ENCODE results near the gene NR2F6.

Gene NR2F6

DNA sequence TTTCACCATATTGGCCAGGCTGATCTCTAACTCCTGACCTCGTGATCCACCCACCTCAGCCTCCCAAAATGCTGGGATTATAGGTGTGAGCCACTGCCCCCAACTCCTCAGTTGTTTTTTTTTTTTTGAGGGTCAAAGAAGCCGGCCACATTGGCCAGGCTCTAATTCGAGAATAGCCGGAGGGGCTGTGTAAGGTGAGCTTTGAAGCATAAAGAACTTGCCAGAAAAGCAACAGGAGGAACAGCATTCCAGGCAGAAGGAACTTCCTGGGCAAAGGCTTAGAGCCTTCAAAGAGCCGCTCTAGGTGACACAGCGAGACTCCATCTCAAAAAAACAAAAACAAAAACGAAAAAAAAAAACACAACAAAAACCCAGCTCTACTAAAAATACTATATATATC is 20.3 kb upstream of the NR2F6 start:
- in situ Hi-C loops (cut with MboI; ENCODE audit: low sequenced_read_pairs): no loop called here

DNA sequence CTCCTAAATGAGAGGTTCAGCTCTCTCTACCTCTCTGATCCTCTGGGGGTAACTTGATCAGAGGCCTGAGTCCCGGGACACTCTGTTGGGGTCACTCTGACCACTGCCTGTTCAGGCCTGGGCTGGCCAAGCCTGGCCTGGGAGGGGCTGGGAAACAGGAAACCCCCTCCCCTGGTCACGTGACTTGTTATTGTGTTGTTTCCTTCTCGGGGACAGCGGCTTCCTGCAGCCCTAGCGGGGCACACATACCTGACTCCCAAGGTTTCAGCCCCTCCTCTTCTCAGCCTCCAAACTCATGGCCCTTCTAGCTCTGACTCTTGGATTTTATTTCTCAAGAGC is 18.9 kb upstream of the NR2F6 start, which contains the start of gene USHBP1:
Gene USHBP1, minus strand, starts transcription at position 105 of the 339 bp plus-strand sequence. CDS start 446 bp downstream, outside the sequence.
- in situ Hi-C loops (cut with MboI; ENCODE audit: low sequenced_read_pairs): no loop called here

DNA sequence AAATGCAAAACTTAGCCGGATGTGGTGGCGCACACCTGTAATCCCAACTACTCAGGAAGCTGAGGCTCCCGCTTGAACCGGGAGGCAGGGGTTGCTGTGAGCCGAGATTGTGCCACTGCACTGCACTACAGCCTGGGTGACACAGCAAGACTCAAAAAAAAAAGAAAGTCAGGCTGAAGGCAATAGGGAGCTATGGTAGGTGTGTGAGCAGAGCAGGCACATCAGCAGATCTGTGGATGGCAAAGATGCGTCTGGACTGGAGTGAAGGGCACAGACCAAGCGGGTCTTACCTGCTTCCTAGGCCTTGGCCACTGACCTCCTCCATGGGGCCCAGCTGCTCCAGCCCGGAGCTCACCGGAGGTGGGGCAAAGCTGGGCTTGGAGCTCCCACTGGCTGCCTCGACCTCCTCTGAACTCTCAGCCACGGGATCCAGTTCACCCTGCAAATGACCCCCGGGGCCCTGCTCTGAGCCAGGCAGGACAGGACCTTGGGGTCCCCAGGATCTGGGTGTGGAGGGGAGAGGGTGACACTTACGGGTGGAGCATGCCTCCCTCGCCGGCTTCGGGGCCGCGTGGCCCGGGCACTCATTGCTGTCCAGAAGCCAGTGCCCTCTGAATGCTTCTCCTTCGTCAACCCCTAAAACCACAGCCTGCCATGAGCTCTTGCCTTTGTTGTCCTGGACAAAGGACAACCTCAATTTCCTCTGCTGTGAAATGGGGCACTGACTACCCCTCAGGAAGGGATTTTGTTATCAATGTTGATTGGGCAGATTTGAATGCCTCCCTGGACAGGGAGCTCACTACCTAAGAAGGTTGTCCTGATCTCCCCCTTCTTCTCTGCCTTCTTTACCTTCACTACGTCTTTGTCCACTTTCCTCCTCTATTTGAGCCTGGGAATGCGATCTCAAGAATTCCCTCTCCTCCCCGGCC is 18.3 kb upstream of the NR2F6 start:
- in situ Hi-C loops (cut with MboI; ENCODE audit: low sequenced_read_pairs): no loop called here

DNA sequence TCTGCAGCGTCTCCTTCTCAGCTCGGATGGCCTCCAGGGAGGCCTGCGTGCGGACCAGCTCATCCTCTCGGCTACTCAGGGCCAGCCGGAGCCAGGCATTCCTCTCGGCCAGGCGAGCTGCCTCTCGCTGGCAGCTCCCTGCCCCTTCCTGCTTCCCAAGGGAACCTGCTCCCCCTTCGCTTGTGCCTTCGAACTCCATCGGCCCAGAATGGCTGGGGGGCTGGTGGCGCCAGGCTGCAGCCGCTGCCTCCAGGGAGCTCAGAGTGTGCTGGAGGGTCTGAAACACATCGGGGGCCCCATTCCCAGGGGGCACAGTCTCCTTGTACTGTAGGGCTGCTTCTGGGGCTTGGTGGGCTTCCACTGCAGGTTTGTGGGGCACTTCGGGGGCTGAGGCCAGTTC is 16.8 kb upstream of the NR2F6 start:
- in situ Hi-C loops (cut with MboI; ENCODE audit: low sequenced_read_pairs): no loop called here

DNA sequence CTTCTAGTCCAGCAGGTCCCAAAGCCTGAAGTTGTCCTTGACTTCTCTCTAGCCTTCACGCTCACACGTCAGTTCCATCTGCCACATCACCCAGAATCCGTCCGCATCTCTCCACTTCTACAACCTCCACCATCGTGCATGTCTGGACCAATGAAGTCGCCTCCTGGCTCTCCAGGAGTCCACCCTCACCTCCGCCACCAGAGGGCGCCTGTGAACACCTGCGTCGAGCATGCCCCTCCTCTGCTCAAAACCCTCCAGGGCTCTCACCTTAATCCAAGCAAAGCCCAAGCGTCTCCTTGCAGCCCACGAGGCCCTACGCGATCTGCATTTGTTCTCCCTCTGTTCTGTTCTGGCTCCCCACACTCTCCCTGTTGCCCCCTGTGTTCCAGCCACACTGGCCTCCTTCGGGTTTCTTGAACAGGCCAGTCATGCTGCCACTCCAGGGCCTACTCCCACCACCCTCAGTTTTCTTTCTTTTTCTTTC is 15.2 kb upstream of the NR2F6 start:
- in situ Hi-C loops (cut with MboI; ENCODE audit: low sequenced_read_pairs): no loop called here

DNA sequence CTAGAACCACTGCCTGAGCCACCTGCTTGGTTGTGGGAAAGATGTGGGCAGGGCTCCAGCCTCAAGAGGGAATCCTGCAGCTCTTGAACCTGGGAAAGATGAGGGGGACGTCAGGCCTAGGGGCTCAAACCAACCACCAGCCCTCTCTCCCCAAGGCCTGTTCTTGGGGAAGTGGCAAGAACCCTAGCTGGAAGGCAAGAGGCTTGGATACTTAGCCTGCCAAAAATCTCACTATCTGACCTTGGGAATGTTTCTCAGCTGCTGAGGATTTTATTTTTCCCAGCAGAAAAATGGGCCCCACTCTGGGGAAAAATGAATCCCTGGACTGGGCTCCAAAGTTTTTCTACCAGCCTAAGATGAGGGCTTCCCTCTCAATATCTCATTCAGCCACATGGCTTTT is 14.2 kb upstream of the NR2F6 start:
- in situ Hi-C loops (cut with MboI; ENCODE audit: low sequenced_read_pairs): no loop called here

DNA sequence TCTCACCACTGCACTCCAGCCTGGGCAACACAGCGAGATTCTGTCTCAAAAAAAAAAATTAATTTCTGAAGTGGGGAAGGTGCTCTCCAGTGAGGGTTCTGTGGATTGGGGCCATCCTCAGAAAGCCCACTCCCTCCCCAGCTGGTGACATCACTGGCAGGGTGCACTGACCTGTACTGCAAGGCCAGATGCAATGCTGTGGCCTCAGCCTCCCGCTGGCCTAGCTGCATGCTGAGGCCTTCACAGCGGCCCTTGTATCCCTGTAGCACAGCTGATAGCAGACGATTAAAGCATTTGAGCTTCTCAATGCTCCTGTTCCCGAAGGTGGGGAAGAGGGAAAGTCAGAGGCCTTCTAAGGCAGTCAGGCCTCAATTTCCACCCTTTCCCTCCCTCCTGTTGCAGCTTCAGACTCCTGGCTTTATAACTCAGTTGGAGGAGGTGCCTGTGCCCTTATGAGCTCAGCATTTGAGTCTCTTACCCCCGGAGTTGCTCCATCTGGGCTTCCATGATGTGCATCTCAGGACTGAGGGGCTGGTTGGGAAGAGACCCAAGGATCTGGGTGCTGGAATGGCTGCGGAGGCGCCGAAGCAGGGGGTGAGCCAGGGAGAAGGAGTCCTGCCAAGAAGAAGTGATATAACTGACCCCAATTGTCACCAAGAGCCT is 13.5 kb upstream of the NR2F6 start:
- in situ Hi-C loops (cut with MboI; ENCODE audit: low sequenced_read_pairs): no loop called here

DNA sequence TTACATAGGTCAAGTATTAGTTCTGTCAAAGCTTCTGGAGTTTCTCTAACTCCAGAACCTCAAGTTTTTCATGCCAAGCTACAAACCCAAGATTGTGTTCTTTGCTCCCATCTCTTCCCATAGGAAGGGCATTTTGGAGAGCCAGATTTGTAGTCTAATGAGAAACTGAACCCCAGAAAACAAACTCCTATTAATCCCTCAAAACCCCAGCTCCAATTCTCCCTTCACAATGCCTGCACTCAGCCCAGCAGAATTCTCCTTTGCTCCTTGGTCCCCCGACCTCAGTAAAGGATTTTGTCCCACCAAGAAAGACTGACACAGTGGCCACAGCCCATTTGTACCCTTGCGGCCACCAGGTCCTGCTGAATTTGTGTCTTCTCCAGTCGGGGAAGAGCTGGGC is 10.4 kb upstream of the NR2F6 start:
- in situ Hi-C loops (cut with MboI; ENCODE audit: low sequenced_read_pairs): no loop called here

DNA sequence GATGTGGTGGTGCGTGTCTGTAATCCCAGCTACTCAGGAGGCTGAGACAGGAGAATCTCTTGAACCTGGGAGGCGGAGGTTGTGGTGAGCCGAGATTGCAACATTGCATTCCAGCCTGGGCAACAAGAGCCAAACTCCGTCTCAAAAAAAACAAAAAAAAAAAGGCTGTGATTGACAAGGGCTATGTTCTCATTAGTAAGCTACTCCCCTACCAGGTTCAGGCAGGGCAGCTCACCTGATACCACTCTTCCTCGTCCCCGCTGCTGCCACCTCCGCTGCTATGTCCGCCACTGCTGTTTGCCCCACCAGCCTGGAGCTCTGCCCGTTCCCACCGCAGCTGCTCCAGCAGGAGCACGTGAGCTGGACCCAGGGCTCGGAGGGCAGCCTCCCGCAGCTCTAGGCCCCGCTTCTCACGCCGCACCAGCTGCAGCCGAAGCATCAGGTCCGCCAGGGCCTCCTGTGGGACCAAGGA is 9.5 kb upstream of the NR2F6 start:
- in situ Hi-C loops (cut with MboI; ENCODE audit: low sequenced_read_pairs): no loop called here

DNA sequence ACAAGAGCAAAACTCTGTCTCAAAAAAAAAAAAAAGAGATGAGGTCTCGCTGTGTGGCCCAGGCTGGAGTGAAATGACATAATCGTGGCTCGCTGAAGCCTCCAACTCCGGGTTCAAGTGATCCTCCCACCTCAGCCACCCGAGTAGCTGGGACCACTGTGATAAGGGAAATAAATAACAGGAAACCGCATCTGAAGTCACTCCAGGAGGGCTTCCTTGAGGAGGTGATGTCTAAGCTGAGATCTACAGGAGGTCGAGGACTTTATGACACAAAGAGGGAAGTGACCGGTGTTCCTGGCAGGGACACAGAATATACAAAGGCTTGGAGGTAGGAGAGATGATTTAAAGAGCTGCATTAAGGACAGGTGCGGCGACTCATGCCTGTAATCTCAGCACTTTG is 8.9 kb upstream of the NR2F6 start:
- in situ Hi-C loops (cut with MboI; ENCODE audit: low sequenced_read_pairs): no loop called here

DNA sequence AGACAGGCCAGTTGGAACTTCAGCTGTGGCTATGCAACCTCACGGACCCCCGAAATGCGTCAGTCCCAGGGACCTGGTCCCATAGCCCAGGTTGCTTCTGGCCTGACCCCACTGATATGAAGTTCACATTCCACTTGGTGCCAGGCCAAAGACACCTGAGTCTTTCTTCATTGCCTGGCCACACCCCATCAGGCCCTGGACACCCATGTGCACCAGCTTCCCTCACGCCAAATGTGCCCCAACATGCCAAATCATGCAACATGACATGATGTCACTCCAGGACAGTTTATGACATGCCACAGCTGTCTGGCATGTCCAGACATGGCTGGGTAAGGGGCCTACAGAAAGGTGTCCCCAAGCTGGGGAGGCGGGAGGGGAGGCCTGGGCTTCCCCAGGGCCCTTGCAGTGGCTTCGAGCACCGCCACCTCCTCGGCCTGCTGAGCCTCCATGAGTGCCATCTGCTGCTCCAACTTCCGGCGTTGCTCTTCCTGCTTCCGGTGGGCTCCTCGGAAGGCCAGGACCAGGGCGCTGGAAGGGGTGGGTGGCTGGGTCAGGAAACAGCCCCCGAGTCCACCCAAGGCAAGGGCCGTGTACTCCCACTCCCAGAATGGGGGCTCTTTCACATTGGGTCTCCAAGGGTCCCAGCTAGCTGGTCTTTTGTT is 4.3 kb upstream of the NR2F6 start:
- in situ Hi-C loops (cut with MboI; ENCODE audit: low sequenced_read_pairs): no loop called here

DNA sequence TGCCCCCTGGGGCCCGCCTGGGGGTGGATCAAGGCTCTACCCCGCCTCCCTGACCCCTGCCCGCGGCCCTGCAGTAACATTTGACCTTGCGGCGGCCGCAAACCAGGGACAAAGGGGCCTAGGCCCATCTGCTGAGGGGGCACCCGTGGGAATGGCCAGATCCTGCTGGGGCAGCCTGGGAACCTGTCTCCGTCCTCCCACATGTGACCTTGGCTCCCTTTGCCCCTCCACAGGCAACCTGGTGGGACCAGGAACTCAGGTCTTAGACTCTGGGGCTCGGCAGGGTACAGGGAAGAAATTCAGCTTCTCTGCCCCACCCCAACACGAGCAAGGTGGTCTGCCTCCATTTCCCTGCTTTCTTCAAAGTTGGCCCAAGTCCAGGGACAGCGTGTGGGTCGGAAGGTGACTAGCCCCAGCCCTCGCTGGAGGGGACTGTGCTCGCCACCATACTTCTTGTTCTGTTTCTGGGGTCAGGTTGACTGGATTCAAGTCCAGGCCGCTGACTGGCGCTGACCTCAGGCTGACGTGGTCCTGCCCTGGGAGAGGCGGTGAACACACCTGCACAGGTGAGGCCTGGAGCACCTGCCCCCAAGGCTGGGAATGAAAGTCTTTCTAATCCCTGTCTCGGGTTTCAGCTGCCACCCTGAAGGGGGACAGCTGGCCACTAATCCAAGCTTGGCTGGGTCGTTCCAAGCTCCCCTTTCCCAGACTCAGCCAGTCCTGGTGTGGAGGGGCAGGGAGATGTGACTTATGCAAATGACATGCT is 2.5 kb upstream of the NR2F6 start:
- in situ Hi-C loops (cut with MboI; ENCODE audit: low sequenced_read_pairs): no loop called here

DNA sequence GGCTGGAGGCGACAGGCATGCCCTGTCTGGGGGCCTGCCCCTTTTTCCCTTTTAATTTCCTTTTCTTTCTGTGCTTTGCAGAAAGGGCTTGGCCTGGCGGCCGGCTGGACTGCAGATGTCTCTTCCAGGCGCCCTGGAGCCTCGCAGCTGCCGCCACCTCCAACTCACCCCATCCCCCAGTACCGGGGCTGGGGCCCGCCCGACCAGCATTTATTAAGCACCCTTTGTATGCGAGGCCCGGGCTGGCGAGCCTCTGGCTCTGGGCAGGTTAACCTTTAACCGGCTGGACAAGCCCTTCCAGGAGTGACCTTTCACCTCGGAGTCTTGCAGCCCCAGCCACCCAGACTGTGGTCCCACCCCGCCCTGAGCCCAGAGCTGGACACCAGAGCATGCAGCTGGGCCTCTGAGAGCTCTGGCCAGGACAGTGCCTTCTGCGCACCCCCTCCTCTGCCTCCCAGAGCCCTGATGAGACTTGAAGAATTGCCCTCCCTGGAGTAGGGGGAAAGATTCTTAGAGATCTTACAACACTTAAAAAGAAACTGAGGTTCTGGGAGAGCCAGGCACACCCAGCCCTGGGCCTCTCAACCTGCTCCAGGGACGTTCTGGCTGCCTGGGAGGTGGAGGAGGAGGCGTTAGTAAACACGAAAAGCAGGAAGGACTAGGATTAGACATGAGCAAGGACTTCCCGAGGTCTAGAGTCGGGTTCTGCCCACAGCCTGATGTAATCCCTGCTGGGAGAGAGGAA is 1.1 kb upstream of the NR2F6 start:
- in situ Hi-C loops (cut with MboI; ENCODE audit: low sequenced_read_pairs): no loop called here

DNA sequence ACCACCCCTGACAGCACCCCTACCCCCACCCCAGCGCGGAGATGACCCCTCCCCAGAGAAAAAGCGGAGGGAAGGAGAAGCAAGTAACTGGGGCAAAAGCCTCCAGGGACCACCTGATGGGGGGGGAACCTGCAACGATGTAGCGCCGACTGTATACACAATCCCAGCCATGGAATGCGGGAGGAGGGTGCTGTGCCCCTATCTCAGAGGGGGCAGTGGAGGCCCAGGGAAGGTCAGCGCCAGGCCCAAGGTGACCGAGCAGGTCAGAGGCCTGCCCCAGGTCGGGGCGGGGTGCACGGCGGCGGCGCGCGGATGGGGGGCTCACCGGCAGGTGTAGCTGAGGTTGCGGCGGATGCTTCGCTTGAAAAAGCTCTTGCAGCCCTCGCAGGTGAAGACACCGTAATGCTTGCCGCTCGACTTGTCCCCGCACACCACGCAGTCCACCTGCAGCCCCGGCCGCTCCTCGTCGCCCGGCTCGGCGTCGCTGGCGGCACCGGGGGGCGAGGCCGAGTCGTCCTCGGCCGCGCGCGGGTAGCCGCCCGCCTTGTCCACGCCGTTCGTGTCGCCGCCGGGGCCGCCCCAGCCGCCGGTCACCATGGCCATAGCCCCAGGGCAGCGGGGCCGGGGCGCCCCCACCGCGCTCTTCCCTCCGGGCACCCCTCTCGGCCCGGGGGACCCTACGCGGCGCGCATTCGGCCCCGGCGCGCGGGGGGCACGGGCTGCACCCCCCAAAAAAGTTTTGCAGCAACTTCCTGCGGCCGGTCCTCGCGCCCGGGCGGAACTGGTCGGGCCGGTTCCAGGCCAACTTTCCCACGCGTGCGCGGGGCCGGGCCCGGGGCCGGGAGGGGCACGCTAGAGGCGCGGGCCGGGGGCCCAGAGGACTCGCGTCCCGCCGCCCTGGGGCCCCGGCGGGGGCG is 843 bp downstream of the NR2F6 start:
- in situ Hi-C loops (cut with MboI; ENCODE audit: low sequenced_read_pairs): no loop called here

DNA sequence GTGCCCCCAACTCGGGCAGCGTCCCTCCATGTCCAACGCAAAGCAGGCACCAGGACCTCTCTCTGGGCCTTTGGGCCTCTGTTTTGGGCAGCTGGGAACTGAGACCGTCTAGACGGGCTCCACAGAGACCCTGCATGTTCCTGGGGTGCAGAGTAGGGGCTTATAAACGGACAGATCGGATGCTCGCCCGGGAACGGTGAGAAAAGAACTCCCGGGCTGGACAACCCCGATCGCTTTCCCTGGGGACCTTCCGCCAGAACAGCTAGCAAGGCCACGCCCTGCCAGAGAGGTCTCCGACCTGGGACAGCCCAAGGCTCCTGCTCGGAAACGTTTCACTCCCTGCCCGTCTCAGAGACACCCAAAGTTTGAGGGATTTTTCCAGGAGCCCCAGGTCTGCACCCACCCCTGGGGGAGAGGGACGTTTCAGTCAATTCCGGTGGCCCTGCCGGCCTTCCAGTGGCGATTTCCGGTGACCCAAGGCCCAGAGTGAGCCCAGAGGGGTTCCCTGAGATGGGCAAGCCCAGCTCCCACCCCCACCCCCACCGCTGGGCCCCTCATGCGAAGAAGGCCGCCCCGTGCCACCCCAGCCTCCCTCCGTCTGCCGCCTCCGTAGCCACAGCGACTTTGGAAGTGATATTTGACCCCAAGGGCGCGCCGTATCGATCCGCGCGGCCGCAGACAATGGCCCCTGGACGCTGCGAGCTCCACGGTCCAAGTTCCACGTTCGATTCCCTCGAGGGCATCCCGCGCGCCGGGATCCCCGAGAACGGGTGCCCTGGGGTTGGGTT is 1.7 kb downstream of the NR2F6 start:
- in situ Hi-C loops (cut with MboI; ENCODE audit: low sequenced_read_pairs): no loop called here

DNA sequence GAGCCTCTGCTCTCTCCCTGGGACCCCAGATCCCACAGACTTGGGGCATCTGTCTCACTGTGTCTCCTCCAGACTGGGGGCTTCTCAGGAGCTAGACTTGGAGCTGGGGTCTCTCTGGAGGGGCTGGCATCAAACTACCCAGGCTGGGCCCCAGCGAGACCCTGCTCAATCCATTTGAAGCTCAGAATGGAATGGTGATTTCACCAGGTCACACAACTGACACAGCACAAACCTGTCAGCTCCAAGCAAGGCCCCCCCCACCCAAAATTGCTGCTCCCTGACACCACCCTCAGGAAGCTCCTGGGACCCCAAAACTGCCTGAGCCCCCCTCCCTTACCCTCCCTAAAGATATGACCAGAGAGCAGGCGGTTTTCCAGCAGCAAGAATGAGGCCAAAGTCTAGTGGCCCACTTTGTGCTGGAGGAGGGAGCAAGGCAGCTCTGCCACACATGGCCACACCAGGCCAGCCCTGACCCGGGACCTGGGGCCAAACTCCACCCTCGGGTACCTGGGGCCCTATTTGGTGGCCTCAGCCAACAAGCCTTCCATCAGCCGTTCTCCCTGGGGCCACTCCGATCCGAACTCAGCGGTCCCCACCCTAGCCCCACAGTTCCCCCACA is 2.4 kb downstream of the NR2F6 start:
- in situ Hi-C loops (cut with MboI; ENCODE audit: low sequenced_read_pairs): no loop called here

DNA sequence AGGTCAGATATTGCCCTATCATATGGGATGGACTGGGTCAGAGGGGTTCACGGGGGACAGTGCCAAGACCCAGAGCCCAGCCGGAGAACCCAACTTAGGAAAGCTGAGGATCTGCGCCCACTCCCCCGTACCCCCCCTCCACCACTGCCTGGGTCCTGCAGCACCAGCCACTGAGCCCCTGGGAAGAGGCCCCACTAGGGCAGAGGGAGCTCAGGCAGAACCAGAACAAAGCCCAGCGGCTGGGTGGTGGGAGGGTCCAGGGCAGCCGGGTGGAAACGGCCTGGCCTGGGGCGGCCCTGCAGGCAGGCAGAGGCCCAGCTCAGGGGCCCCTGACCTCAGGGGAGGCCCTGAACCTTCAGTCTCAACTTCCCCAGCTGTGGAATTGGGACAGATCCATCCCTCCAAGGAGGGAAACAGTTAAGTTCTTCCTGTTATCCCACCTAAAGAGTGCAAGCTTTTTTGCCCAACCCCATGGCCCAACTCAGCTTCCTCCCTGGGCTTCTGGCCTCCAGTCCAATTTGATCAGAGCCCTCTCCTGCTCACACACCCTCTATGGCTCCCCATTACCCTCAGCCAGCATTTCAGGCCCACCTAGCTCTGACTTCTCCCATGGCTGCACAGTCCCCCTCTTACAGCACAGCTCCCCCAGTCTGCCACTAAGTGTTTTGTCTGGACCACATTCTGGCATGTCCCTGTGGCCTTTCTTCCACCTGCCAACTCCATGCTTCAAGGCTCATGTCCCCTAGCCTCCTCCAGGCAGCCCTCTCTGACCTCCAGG is 3.1 kb downstream of the NR2F6 start:
- in situ Hi-C loops (cut with MboI; ENCODE audit: low sequenced_read_pairs): no loop called here
